HCT116 (cell line): Measurements from ENCODE around the gene TIMM29. TPM values are rescaled to one million over a fixed set of nuclear protein-coding genes. Genes with fewer than 3 reads are reported as not detected.

Experiments
- ATAC-seq: fragments of 200-7000 bp; cut with Tn5 transposase; 2 replicates; pipeline ENCODE4 v1.9.1; 2020; ENCODE audit warnings: mild to moderate bottlenecking, moderate library complexity
- BruUV-seq: library from RNA; stranded (reverse); fragments of 400-500 nt; replicated peaks from 2 replicates; lab custom pipeline; 2021; lab: Mats Ljungman, UMichigan
- CTCF ChIA-PET: fragments of 300-600 bp; sonication (Branson Sonifier 250); formaldehyde crosslinking; loops from one replicate; lab custom pipeline; 2021; ENCODE audit warnings: antibody characterized with exemption; lab: Charles Lee
- POLR2A ChIA-PET: fragments of 300-600, 350-600 bp; sonication (Branson Sonifier 250); formaldehyde crosslinking; loops from one replicate; lab custom pipeline; 2021; ENCODE audit warnings: antibody characterized with exemption; lab: Charles Lee
- RAD21 ChIA-PET, 2 experiments: fragments of 300-600 bp; sonication (Branson Sonifier 250); formaldehyde crosslinking; loops; one replicate each; lab custom pipeline; 2023; ENCODE audit warnings: low total read pairs in 2 of 2; ENCODE audit not compliant: uncharacterized antibody in 2 of 2, unreplicated experiment in 2 of 2, low non-redundant PET in 1 of 2; lab: Charles Lee
- DNase-seq: peaks from one replicate; pipeline ENCODE4 v3.0.0-alpha.2; 2010; ENCODE audit warnings: low read depth, low spot score
- H2AFZ ChIP-seq: fragments of 200-600 bp; shearing (Covaris generic), sonication (generic); 2 replicates; pipeline ENCODE4 v1.6.1; 2017; ENCODE audit warnings: low read depth, mixed run types, mixed read lengths, antibody characterized with exemption, low read length; ENCODE audit not compliant: poor library complexity, severe bottlenecking
- H3K27ac ChIP-seq: 2 replicates; pipeline ENCODE4 v1.5.1; 2012; ENCODE audit warnings: low read depth, low read length
- H3K27me3 ChIP-seq: fragments of 200-600 bp; sonication (generic); 2 replicates; pipeline ENCODE4 v1.6.1; 2016; ENCODE audit warnings: mixed run types, low read length, mixed read lengths; ENCODE audit not compliant: insufficient read depth
- H3K36me3 ChIP-seq, 2 experiments: fragments of 200-500 bp in 1 of 2; fragments of 200-600 bp in 1 of 2; sonication (Bioruptor generic) in 1 of 2; sonication (generic) in 1 of 2; 2 replicates each; pipeline versions ENCODE4 v1.5.1 to v1.6.1; 2014 to 2016; ENCODE audit warnings: low read length in 2 of 2, inconsistent platforms in 1 of 2, mixed read lengths in 1 of 2, mixed run types in 1 of 2; ENCODE audit not compliant: insufficient read depth in 2 of 2, control insufficient read depth in 1 of 2
- H3K4me1 ChIP-seq, 2 experiments: fragments of 200-600 bp in 1 of 2; sonication (generic) in 1 of 2; 2 replicates each; pipeline versions ENCODE4 v1.5.1 to v1.6.1; 2012 to 2017; ENCODE audit warnings: low read length in 2 of 2, inconsistent platforms in 1 of 2, mild to moderate bottlenecking in 1 of 2, mixed read lengths in 1 of 2, mixed run types in 1 of 2, moderate library complexity in 1 of 2; ENCODE audit not compliant: insufficient read depth in 2 of 2, control insufficient read depth in 1 of 2
- H3K4me2 ChIP-seq: fragments of 200-600 bp; sonication (generic); 2 replicates; pipeline ENCODE4 v1.6.1; 2017; ENCODE audit warnings: mixed run types, low read length, mixed read lengths
- H3K4me3 ChIP-seq, 2 experiments: fragments of 200-600 bp in 1 of 2; sonication (generic) in 1 of 2; replicated peaks in 1 of 2; 2 replicates each; pipeline ENCODE4 v1.5.1; 2011 to 2016; ENCODE audit warnings: low read length in 2 of 2, control low read depth in 1 of 2, low read depth in 1 of 2, mild to moderate bottlenecking in 1 of 2, mixed read lengths in 1 of 2, mixed run types in 1 of 2
- H3K79me2 ChIP-seq: fragments of 200-600 bp; sonication (generic); 2 replicates; pipeline ENCODE4 v1.6.1; 2017; ENCODE audit warnings: mild to moderate bottlenecking, mixed run types, low read length, moderate library complexity, mixed read lengths; ENCODE audit not compliant: insufficient read depth
- H3K9ac ChIP-seq: fragments of 200-600 bp; sonication (generic); 2 replicates; pipeline ENCODE4 v1.6.1; 2016; ENCODE audit warnings: low read length, mixed read lengths
- H3K9me2 ChIP-seq: fragments of 200-600 bp; sonication (generic), shearing (Covaris generic); 2 replicates; pipeline ENCODE4 v1.6.1; 2017; ENCODE audit warnings: mixed run types, mild to moderate bottlenecking, moderate library complexity; ENCODE audit not compliant: insufficient read depth
- H3K9me3 ChIP-seq, 2 experiments: fragments of 200-500 bp in 1 of 2; fragments of 200-600 bp in 1 of 2; sonication (Bioruptor generic) in 1 of 2; sonication (generic) in 1 of 2; 2 replicates each; pipeline ENCODE4 v1.6.1; 2014 to 2017; ENCODE audit warnings: low read length in 2 of 2, mixed read lengths in 2 of 2, inconsistent platforms in 1 of 2, low read depth in 1 of 2, mild to moderate bottlenecking in 1 of 2, mixed run types in 1 of 2, moderate library complexity in 1 of 2; ENCODE audit not compliant: control insufficient read depth in 1 of 2, insufficient read depth in 1 of 2
- H4K20me1 ChIP-seq: fragments of 200-600 bp; sonication (generic), shearing (Covaris generic); 2 replicates; pipeline ENCODE4 v1.6.1; 2017; ENCODE audit warnings: mixed run types, mild to moderate bottlenecking, moderate library complexity; ENCODE audit not compliant: insufficient read depth
- ATF3 ChIP-seq: IDR thresholded peaks from 2 replicates; pipeline ENCODE4 v1.6.1; 2012
- EZH2phosphoT487 ChIP-seq: fragments of 200-600 bp; IDR thresholded peaks from 2 replicates; pipeline ENCODE4 v1.6.1; 2018; ENCODE audit warnings: antibody characterized with exemption, borderline replicate concordance
- JUND ChIP-seq: IDR thresholded peaks from 2 replicates; pipeline ENCODE4 v1.6.1; 2012
- MAX ChIP-seq: IDR thresholded peaks from 2 replicates; pipeline ENCODE4 v1.6.1; 2012
- POLR2A ChIP-seq: IDR thresholded peaks from 2 replicates; pipeline ENCODE4 v1.7.0; 2011; ENCODE audit warnings: borderline replicate concordance; ENCODE audit not compliant: insufficient read depth, insufficient read length; ENCODE audit errors: extremely low read depth
- REST ChIP-seq: IDR thresholded peaks from 2 replicates; pipeline ENCODE4 v1.6.1; 2012; ENCODE audit warnings: low read depth
- SIN3A ChIP-seq: IDR thresholded peaks from 2 replicates; pipeline ENCODE4 v1.6.1; 2012; ENCODE audit warnings: low read depth
- SRF ChIP-seq: IDR thresholded peaks from 2 replicates; pipeline ENCODE4 v1.6.1; 2012; ENCODE audit warnings: low read depth
- TCF7L2 ChIP-seq: IDR thresholded peaks from 2 replicates; pipeline ENCODE4 v1.7.0; 2011; ENCODE audit warnings: borderline replicate concordance, inconsistent platforms; ENCODE audit not compliant: insufficient read depth, insufficient read length; ENCODE audit errors: extremely low read depth
- YY1 ChIP-seq: IDR thresholded peaks from 2 replicates; pipeline ENCODE4 v1.6.1; 2011; ENCODE audit warnings: low read length, low read depth, moderate library complexity, mild to moderate bottlenecking; ENCODE audit not compliant: insufficient replicate concordance; ENCODE audit errors: extremely low read depth
- ZBTB33 ChIP-seq: IDR thresholded peaks from 2 replicates; pipeline ENCODE4 v1.6.1; 2011; ENCODE audit warnings: mild to moderate bottlenecking, low read length, moderate library complexity; ENCODE audit not compliant: insufficient replicate concordance; ENCODE audit errors: extremely low read depth
- ZFX ChIP-seq: fragments of 450-650 bp; IDR thresholded peaks from 2 replicates; pipeline ENCODE4 v1.6.1; 2017
- intact Hi-C: fragments of 100-400 bp; cut with micrococcal nuclease; formaldehyde crosslinking; loops from 2 replicates; pipeline ENCODE4 v1.10.0; 2022
- total RNA-seq: library from RNA; stranded (reverse); gene quantifications from one replicate; pipeline ENCODE4 v1.2.1, GENCODE V29; 2021; ENCODE audit not compliant: unreplicated experiment

The TIMM29 gene
- total RNA-seq, 1 experiment from 2014 or later: 20.3 TPM

GRCh38 chr19:10945264-10945663 is 16.7 kb downstream of the TIMM29 start:
- TF ChIP-seq REST (no peak), YY1 (no peak), SIN3A (no peak), POLR2A (no peak), ZFX (no peak), ATF3 (no peak), MAX (no peak), TCF7L2 (no peak), SRF (no peak), EZH2phosphoT487 (no peak), JUND (no peak), ZBTB33 (no peak)
- no peak overlapping the region for H3K27ac ChIP-seq
- intact Hi-C loops: no loop called here
- no peaks in the 10 kb centered on the region for H3K36me3 ChIP-seq
- H3K4me3 ChIP-seq: no peak overlapping the region
- ATAC-seq (no peak), DNase-seq (no peak)
- no peaks in the 10 kb centered on the region for H3K79me2 ChIP-seq
- H3K9ac ChIP-seq: no peak overlapping the region
- ChIA-PET CTCF (interaction anchor here (0.6 to 0.7 kb wide), 2 partner anchors 9 to 102 kb away, joined by 4 read pairs; no protein-coding TSS in a partner anchor), RAD21 (no interaction called here), POLR2A (no interaction called here)
- BruUV-seq: no TSS peak
- no peaks in the 10 kb centered on the region for H3K9me2 ChIP-seq
- no peaks in the 10 kb centered on the region for H4K20me1 ChIP-seq
- no peaks in the 10 kb centered on the region for H3K27me3 ChIP-seq
- H3K4me2 ChIP-seq: no peak overlapping the region
- no peaks in the 10 kb centered on the region for H3K9me3 ChIP-seq
- peaks cover 4 to 35% of the 10 kb centered on the region in 2 experiments for H3K4me1 ChIP-seq
- no peak overlapping the region for H2AFZ ChIP-seq
